ENCODE results near the gene ATPAF1.
"Not testable (repeated sequence)": the region's sequence is repeated elsewhere in the genome, so short reads cannot be mapped to it uniquely, and the experiment has no call there.

The ATPAF1 gene

DNA sequence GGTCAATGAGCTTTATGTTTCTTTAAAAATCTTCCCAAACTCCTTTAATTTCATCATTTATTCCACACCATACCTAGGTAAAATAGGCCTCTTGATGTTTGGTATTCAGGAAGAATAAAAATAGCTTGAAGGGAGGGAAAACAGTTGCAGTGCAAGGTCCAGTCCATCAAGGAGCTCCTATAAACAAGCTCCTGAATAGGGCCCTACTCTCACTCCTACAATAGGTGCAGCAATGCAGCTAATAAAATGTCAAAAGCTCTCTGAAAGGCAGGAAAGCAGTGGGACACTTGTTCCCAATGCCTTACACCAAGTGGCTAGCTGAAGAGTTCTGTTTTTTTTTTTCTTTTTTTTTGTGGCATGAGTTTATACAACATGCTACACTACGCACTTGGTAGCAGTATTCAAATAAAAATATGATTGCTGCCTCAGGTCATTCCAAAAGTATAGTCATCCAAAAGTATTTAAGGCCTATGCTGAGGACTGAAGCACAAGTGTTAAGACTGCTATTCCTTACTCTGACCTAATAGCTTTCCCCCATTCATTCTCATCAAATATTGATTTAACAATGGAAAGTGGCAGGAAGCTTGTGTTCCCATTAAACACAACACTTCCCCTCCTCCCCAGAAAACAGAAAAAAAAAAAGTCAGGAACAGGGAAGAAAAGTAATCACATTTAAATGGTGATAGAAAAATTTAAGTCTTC lies 13.3 kb upstream of the ATPAF1 start:
- DNase-seq (ENCODE audit: low spot score): no peak

DNA sequence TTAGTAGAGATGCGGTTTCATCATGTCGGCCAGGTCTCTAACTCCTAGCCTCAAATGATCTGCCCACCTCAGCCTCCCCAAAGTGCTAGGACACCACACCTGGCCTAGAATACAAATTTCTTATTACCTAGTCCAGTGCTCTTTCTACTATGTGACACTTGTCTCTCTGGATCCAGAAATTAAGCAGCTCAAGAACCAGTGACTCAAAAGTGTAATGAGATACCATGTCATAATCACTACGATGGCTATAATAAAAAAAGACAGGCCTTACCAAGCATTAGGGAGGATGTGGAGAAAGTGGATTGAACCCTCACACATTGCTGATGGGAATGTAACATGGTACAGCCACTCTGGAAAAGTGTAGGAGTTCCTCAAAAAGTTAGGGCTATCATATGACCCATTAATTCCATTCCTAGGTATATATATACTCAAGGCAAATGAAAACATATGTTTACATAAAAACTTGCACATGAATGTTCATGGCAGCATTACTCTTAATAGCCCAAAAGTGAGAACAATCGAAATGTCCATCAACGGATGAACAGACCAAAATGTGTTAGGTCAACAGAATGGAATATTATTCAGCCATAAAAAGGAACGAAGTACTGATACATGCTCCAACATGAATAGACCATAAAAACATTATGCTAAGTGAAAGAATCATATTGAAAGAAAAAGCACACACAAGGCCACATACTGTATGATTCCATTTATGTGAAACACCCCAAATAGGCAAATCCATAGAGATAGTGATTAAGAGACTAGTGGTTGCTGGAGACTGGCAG lies 11.8 kb upstream of the ATPAF1 start:
- DNase-seq (ENCODE audit: low spot score): no peak

DNA sequence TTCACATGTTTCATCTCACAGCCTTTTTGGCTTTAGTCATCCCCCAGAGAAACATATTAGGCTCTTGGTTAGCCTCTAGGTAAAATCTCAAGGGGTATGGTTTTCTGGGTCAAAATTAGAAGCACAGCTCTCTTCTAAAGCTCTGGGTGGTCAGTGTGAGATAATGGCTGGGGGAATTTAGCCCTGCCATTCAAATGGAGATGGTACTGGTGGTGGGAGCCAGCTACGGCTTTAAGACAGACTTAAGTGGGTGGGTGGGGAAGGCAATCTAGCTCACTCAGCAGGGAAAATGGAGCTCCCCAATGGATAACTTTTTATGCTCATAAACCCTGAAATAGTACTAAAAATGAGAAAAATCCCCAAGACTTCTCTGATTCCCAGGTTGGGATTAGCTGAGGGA lies 9.2 kb upstream of the ATPAF1 start:
- no peak for DNase-seq (ENCODE audit: low spot score)

DNA sequence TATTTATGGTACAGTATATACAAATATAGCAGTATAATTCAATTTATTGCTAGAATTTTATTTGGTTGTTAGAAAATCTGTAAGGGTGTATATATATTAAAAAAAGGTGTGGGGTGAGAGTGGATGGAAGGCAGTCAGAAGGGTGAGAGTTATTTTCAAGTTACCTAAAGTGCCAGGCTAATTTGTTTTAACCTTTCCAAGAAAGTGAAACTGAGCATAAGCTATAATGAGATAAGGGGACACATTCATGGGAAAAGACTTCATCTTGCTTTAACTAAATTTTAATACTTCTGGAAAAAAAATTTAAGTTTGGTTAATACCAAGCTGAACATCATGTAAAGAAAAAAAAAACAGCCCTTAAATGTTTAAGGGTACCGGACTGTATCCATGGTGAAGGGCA lies 8.4 kb upstream of the ATPAF1 start:
- no peak for DNase-seq (ENCODE audit: low spot score)

DNA sequence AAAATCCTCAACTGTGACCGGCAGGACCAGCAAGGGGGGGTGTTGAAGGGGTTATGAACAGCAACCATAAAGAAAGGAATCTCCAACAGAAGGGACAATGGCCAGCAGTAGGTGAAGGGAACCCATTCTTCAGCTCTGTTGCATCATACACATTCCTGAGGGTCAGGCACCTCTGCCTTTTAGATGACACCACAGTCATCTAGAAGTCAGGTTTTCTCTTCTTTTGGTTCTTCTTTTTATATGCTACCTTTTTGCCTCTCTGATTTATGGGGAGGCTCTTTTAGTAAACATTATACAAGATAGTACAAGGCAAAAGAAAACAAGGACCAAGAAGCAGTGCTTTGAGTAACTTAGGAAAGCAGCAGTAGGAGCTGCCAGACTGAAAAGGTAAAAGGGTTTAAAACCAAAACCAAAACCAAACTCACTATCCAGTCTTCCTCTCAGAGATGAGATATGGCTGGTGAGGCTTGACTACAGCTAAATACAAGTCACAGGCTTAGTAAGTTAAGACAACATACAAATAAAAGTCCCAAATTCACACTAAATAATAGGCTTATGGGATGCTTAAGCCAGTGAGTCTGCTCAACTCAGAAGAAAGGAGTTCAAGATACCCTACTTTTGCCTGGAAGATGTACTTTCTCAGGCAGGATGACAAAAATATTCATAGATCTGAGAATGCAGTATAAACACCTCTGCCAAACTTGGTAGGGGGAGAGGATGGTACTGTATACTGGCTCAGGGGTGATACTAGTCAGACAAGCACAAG lies 7.6 kb upstream of the ATPAF1 start:
- no peak for DNase-seq (ENCODE audit: low spot score)

DNA sequence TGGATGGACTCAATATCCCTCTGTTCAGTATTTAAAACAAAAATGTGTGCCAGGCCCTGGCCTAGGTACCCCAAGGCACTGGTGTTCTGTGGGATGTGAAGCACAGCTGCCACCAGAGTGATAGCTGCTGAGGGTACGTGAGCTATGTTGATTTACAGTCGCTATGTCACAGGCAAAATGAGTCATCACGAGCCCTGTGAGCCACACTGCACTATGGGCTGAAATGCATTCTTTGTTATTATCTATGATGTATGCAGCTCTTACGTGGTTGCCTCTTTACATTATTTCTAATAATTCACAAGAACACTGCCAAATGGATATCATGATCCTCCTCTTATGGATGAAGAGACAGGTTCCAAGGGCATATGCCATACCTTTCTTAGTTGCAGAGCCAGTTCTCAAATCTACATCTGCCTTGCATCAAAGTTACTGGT lies 5.6 kb upstream of the ATPAF1 start:
- DNase-seq (ENCODE audit: low spot score): no peak

DNA sequence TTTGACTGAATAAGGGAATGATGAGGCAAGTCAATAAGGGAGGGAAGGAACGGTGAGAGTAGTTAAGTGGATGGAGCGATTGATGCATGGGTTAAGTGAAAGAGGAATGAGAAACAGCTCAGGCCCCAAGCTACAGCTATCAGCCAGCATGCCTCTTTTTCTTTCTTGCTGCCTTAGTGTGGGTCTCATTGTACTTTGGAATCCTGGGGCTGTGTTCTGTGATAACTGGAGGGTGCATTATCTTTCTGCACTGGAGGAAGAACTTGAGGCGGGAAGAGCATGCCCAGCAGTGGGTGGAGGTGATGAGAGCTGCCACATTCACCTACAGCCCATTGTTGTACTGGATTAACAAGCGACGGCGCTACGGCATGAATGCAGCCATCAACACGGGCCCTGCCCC lies 4.5 kb upstream of the ATPAF1 start:
- DNase-seq (ENCODE audit: low spot score): no peak

DNA sequence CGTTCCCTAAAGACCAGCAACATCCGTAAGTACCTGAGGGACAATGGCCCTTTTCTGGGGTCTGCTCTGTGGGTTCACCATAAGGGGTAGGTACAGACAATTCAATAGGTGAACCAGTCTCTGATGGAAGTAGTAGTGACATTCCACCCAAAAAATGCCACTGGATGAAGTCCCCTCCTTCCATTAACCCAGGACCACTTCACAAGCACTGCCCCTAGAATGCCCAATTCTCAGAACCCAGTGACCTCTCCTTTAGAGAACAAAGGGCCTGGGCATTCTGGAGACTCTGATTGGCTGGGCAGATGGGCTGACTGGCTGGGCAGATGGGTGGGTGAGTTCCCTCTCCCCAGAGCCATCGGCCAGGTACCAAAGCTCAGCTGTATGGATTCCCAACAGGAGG lies 3.4 kb upstream of the ATPAF1 start, which contains the start of gene TEX38:
Gene TEX38 (plus strand): TSS at position 301 of the 400 bp plus-strand sequence. CDS start 81 bp downstream, at position 382.
- DNase-seq (ENCODE audit: low spot score): no peak

DNA sequence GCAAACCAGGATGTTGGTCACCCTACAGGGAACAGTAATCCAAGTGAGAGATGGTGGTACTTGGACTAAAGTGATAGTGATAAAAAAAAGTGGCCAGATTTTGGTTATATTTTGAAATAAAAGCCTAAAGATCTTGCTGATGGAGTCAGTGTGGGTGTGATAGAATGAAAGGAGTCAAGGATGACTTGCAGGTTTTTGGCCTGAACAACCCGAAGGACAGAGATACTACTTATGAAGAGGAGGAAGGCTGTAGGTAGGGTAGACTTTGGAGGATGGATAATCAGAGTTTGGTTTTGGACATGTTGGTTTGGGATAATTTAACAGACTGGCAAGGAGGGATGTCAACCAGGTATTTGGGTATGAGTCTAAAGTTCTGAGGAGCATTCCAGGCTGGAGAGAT lies 2.0 kb upstream of the ATPAF1 start:
- no peak for DNase-seq (ENCODE audit: low spot score)

DNA sequence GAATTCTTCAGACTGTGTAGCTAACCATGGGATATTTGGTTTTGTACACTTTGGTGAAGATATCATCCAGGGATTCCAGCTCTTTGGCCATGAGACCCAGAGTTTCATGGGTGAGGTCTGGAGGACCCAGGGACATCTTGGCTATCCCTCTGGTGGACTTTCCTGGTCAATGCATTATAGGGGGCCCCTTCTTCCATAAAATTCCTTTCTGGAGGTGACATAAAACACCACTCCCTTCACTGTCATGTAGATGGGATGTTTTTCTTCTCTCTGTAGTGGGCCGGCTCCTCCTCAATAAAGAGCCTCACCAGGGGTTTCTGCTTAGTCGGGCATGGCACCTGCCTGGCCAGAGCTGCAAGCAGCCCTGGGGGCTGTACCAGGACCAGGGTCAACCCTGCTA lies 2.2 kb downstream of the ATPAF1 start:
- DNase-seq (ENCODE audit: low spot score): no peak

DNA sequence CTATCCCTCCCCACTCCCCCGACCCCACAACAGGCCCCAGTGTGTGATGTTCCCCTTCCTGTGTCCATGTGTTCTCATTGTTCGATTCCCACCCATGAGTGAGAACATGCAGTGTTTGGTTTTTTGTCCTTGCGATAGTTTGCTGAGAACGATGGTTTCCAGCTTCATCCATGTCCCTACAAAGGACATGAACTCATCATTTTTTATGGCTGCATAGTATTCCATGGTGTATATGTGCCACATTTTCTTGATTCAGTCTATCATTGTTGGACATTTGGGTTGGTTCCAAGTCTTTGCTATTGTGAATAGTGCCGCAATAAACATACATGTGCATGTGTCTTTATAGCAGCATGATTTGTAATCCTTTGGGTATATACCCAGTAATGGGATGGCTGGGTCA lies 5.2 kb downstream of the ATPAF1 start:
- not testable (repeated sequence) for DNase-seq (ENCODE audit: low spot score)

DNA sequence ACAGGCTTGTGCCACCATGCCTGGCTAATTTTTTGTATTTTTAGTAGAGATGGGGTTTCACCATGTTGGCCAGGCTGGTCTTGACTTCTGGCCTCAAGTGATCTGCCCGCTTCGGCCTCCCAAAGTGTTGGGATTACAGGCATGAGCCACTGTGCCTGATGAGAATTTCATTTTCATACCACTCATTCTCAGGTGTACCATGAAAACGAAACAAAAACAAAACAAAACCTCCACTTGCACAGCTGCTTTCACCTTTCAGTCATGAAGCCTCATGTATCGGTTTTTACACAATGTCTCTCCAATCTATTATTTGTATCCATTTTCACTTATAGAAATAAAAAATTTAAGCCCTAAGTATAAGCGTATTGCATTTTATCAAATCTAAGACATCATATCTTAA lies 8.0 kb downstream of the ATPAF1 start:
- DNase-seq (ENCODE audit: low spot score): not testable (repeated sequence)

DNA sequence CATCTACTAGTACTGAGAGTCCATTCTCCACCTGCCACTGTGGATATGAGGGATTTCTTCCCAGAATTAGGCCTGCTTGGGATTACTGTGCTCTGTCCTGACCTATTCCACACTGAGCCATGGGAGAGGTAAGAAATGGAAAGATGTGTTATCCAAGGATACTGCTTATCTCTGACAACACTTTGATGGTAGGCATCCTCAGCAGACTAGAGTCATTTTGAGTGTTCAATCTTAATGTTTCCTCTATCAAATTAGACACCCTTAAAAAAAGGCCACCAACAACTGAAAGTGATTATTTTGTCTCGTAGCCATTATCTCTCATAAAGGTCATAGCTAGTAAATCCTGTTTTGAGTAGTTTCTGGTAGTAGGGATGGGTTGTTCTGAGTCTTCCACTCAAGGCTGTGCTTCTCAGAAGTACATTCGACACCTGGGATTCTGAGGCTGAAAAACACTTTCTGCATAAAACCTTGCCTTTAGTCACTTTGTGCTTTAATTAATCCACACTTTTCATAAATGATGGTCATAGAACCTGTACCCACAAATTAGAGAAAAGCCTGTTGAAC lies 8.8 kb downstream of the ATPAF1 start:
- no peak for DNase-seq (ENCODE audit: low spot score)

DNA sequence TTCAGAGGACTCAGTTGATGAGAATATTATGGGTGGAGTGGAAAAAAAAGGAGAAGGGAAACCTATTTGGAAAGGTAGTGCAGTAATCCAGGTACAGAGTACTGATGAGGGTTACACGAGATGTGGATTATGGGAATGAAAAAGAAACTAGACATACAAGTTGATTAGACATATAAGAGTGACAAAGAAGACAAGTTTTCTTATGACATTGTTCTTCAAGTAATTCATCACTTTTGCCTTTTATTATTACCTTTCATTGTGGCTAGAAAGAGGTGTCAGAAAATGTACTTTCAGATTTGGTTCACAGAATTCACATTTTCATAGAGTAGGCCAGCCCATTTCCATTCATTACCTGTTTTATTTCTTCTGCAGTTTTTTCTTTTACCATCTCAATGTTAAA lies 10.4 kb downstream of the ATPAF1 start:
- no peak for DNase-seq (ENCODE audit: low spot score)

DNA sequence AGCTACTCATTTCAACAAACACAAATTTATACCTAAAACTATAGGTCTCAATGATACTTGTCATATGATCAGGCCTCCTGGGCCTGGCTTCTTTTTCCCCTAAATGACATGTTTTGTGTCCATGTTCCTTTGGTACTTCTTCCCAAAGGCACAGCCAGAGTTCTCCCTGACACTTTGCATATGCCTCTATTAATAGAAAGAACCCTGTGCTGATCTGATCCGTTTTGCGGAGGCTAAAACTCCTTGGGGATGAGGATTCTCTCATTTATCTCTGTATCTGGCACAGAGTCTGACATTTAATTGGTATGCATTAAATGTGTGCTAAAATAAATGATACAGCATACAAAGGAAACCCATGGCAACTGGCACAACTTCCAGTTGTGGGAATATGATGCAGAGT lies 11.5 kb downstream of the ATPAF1 start:
- DNase-seq (ENCODE audit: low spot score): no peak

DNA sequence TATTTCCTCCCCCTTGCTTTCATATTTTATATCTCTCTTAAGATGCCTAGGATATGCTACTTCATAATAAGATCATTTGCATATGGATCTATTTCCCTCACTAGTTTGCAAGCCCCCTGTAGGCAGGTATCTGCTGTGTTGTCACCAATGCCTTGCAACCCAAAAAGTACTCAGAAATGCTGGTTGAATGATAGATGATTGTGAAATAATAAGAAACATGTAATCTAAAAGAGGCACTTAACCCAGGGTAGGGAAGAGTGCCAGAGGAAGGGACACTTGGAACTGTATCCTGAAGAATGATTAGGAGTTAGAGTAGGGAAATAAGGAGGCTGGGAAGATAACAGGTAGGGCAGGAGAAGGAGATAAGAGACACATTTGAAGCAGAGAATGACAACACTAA lies 12.3 kb downstream of the ATPAF1 start:
- no peak for DNase-seq (ENCODE audit: low spot score)

DNA sequence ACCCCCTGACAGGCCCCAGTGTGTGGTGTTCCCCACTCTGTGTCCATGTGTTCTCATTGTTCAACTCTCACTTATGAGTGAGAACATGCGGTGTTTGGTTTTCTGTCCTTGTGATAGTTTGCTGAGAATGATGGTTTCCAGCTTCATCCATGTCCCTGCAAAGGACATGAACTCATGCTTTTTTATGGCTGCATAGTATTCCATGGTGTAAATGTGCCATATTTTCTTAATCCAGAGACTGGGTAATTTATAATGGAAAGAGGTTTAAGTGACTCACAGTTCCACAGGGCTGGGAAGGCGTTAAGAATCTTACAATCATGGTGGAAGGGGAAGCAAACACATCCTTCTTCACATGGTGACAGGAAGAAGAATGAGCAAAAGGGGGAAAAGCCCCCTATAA lies 13.5 kb downstream of the ATPAF1 start:
- not testable (repeated sequence) for DNase-seq (ENCODE audit: low spot score)

DNA sequence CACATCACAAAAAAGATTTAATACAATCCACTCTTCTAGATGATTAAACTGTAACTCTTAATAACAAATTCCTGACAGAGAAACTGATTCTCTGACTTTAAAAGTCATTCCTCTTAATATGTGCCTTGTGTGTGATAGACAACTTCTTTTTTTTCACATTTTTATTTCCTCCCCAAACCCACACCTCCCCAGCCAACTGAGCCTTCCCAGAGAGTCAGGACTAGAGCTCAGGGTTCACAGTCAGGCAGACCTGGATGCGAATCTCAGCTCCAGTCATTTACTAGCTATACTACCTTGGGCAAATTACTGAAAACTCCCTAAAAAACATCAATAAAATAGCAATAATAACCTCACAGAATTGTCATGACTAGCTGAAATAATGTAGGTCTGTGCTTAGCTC lies 14.2 kb downstream of the ATPAF1 start:
- DNase-seq (ENCODE audit: low spot score): no peak

DNA sequence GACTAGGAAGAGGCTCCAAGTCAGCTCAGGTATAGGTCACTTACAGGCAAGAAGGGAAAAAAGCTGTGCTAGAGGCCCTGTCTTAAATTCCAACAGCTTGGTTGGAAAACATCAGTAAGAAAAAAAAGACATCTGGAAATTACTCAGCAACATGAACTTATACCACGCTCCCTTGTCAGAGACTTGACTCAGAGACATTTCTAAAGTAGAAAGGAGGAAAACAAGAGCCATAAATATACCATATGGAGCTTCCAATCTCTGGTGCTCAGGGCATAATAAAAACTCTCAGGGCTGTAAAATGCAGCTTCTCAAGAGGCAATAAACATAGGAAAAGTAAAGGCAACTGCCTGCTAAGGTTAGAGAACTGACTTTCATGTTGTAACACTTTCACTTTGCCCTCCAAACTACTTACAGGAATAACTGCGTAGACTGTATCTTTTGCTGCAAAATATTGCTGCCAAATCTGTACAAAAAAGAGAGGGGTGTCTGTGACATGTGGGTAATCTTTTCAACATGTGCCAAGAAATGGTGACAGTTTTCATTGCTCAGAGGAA lies 14.7 kb downstream of the ATPAF1 start:
- DNase-seq (ENCODE audit: low spot score): no peak

DNA sequence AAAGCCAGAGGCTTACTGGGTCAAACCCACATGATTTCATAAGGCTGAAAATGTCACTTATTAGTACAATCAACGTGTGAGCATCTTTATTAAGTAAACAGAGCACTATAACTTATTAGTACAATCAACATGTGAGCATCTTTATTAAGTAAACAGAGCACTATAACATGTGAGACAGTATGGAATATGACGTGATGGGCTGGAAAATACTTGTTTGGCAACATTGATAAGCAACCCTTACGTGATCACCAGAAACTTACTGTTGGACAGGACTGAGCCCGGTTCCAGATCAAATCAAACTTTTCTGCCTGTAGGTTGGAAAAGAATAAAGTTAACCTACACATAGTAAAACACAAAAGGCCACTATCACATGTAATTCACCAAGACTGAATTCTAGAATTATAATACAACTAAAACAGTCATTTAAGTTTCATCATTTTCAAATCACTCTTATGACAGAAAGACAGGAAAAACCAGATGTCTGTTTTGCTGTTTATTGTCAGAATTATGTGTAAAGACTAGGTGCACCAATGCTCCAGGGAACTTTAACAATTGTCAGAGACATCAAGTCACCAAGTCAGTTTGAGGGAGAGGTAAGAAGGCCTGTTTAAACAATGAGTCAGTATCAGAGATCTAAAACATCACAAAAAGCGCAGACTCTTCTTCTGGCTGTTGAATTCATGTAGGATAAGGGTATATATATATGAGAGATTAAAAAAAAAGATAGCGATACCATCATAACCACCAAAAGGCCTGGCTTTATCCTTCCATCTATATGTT lies 15.7 kb downstream of the ATPAF1 start:
- no peak for DNase-seq (ENCODE audit: low spot score)

DNA sequence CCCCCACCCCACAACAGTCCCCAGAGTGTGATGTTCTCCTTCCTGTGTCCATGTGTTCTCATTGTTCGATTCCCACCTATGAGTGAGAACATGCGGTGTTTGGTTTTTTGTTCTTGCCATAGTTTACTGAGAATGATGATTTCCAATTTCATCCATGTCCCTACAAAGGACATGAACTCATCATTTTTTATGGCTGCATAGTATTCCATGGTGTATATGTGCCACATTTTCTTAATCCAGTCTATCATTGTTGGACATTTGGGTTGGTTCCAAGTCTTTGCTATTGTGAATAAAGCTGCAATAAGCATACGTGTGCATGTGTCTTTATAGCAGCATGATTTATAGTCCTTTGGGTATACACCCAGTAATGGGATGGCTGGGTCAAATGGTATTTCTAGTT lies 17.0 kb downstream of the ATPAF1 start:
- DNase-seq (ENCODE audit: low spot score): not testable (repeated sequence)
